ENCODE results near the gene MGAM2.
"Not testable (repeated sequence)": the region's sequence is repeated elsewhere in the genome, so short reads cannot be mapped to it uniquely, and the experiment has no call there.

Gene MGAM2

GRCh38 chr7:142111499-142111898 lies at the start of gene MGAM2:
TSS of gene MGAM2 (plus strand) at chr7:142111718. CDS start at chr7:142116874, 5,156 bp downstream.
- DNase-seq (ENCODE audit: low read depth in 2 of 2) = no peak

- no peak for DNase-seq (ENCODE audit: low read depth in 2 of 2)
These were observed 47.7 kb upstream of the MGAM2 start for GRCh38 chr7:142063551-142064442.

- no peak for DNase-seq (ENCODE audit: low read depth in 2 of 2)
These were observed 45.0 kb upstream of the MGAM2 start for GRCh38 chr7:142066536-142066935.

GRCh38 chr7:142077762-142078161 lies 33.8 kb upstream of the MGAM2 start:
- no peak for DNase-seq (ENCODE audit: low read depth in 2 of 2)

- DNase-seq (ENCODE audit: low read depth in 2 of 2) = no peak
These were observed 27.9 kb upstream of the MGAM2 start for GRCh38 chr7:142083605-142084004.

- DNase-seq (ENCODE audit: low read depth in 2 of 2) = no peak
These were observed 26.1 kb upstream of the MGAM2 start for GRCh38 chr7:142085428-142085827.

GRCh38 chr7:142088022-142088714 lies 23.4 kb upstream of the MGAM2 start:
- DNase-seq (ENCODE audit: low read depth in 2 of 2) = no peak

GRCh38 chr7:142089035-142089434 lies 22.5 kb upstream of the MGAM2 start:
- no peak for DNase-seq (ENCODE audit: low read depth in 2 of 2)

- DNase-seq (ENCODE audit: low read depth in 2 of 2) = no peak
These were observed 19.6 kb upstream of the MGAM2 start for GRCh38 chr7:142091961-142092360.

- no peak for DNase-seq (ENCODE audit: low read depth in 2 of 2)
These were observed 16.7 kb upstream of the MGAM2 start for GRCh38 chr7:142094861-142095260.

GRCh38 chr7:142097571-142097970 lies 13.9 kb upstream of the MGAM2 start:
- no peak for DNase-seq (ENCODE audit: low read depth in 2 of 2)

GRCh38 chr7:142098004-142098403 lies 13.5 kb upstream of the MGAM2 start:
- no peak for DNase-seq (ENCODE audit: low read depth in 2 of 2)

GRCh38 chr7:142099347-142099746 lies 12.2 kb upstream of the MGAM2 start:
- not testable (repeated sequence) for DNase-seq (ENCODE audit: low read depth in 2 of 2)

GRCh38 chr7:142100634-142101033 lies 10.9 kb upstream of the MGAM2 start:
- DNase-seq (ENCODE audit: low read depth in 2 of 2) = no peak

- not testable (repeated sequence) for DNase-seq (ENCODE audit: low read depth in 2 of 2)
These were observed 9.7 kb upstream of the MGAM2 start for GRCh38 chr7:142101794-142102193.

GRCh38 chr7:142104550-142105527 lies 6.7 kb upstream of the MGAM2 start:
- no peak for DNase-seq (ENCODE audit: low read depth in 2 of 2)

GRCh38 chr7:142108728-142109505 lies 2.6 kb upstream of the MGAM2 start:
- DNase-seq (ENCODE audit: low read depth in 2 of 2) = no peak

GRCh38 chr7:142110098-142110497 lies 1.4 kb upstream of the MGAM2 start:
- no peak for DNase-seq (ENCODE audit: low read depth in 2 of 2)

- DNase-seq (ENCODE audit: low read depth in 2 of 2) = no peak
These were observed 880 bp upstream of the MGAM2 start for GRCh38 chr7:142110638-142111037.

- no peak for DNase-seq (ENCODE audit: low read depth in 2 of 2)
These were observed 568 bp downstream of the MGAM2 start for GRCh38 chr7:142112086-142112485.

- no peak for DNase-seq (ENCODE audit: low read depth in 2 of 2)
These were observed 2.7 kb downstream of the MGAM2 start for GRCh38 chr7:142114207-142114606.
